NCI-H510A (cell line): Measurements from ENCODE around the gene LZTS2.

ENCODE experiments used
- DNase-seq: peaks from one replicate; lab custom pipeline; 2025; lab: John Stamatoyannopoulos, UW

LZTS2 gene

GRCh38 chr10:101054351-101054750, 54.7 kb downstream of the LZTS2 start:
- DNase-seq = no peak

GRCh38 chr10:101054876-101055275, 55.3 kb downstream of the LZTS2 start:
- DNase-seq = no peak

- no peak for DNase-seq
Observed at GRCh38 chr10:101055411-101055810, 55.8 kb downstream of the LZTS2 start.

GRCh38 chr10:101056365-101057151, 57.0 kb downstream of the LZTS2 start:
- no peak for DNase-seq
